ENCODE measurements around the gene KRT12.
"Not testable (repeated sequence)": the region's sequence is repeated elsewhere in the genome, so short reads cannot be mapped to it uniquely, and the experiment has no call there.

Gene KRT12

DNA sequence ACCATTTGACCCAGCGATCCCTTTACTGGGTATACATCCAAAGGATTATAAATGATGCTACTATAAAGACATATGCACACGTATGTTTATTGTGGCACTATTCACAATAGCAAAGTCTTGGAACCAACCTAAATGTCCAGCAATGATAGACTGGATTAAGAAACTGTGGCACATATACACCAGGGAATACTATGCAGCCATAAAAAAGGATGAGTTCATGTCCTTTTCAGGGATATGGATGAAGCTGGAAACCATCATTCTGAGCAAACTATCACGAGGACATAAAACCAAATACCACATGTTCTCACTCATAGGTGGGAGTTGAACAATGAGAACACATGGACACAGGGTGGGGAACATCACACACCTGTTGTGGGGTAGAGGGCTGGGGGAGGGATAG is 52.4 kb downstream of the KRT12 start:
- DNase-seq (ENCODE audit: low spot score), result not testable (repeated sequence)

DNA sequence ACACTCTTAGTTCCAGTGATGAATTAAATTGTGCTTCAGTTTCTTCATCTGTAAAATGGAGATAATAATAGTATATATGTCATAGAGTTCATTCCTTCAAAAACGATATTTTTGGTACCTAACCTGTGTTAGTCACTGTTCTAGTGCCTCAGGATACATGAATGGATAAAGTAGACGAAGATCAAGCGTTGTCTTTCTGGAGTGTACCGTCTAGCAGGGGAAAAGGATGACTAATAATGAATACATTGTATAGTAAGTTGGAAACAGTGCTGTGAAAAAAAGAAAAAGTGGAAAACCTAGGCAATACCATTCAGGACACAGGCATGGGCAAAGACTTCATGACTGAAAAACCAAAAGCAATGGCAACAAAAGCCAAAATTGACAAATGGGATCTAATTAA is 53.2 kb downstream of the KRT12 start:
- no peak for DNase-seq (ENCODE audit: low spot score)

DNA sequence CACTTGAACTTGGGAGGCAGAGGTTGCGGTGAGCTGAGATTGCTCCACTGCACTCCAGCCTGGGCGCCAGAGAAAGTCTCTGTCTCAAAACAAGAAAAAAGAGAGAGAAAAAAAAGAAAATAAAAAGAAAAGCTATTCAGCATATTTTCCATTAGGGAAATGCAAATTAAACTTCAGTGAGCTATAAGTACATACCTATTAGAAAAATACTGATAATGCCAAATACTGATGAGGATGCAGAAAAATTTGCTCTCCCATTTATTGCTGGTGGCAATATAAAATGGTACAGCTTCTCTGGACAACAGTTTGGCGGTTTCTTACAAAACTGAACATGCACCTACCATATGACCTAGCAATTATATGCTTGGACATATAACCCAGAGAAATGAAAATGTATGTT is 54.4 kb downstream of the KRT12 start:
- DNase-seq (ENCODE audit: low spot score), result no peak
